ENCODE data around the gene DCAF12L2.

GRCh38 chrX:126177133-126177840 is 11.2 kb upstream of the DCAF12L2 start:
- no peak for TF ChIP-seq CTCF (conservative IDR thresholded peaks at IDR 0.05 in 1 of 2, IDR thresholded peaks at IDR 0.05 in 1 of 2; ENCODE audit: extremely low read depth in 1 of 2, insufficient read depth in 1 of 2, low read depth in 1 of 2, low read length in 2 of 2)
- TF ChIP-seq EZH2 (IDR thresholded peaks at IDR 0.05; ENCODE audit: borderline replicate concordance, low read length), result no peak

All from mammary epithelial cell (primary cell).